Activated CD4-positive, alpha-beta memory T cell treated with anti-CD3 and anti-CD28 coated beads for 36 hours (primary cell): ENCODE results near the gene STEAP3. TPM values are rescaled to one million over a fixed set of nuclear protein-coding genes. Genes with fewer than 3 reads are reported as not detected.
"Not testable (repeated sequence)": the region's sequence is repeated elsewhere in the genome, so short reads cannot be mapped to it uniquely, and the experiment has no call there.

Experiments
- CTCF ChIA-PET: fragments of 350-600 bp; sonication (Branson Sonifier 250); formaldehyde crosslinking; loops from one replicate; lab custom pipeline; 2021; ENCODE audit warnings: antibody characterized with exemption, inconsistent platforms; lab: Charles Lee
- POLR2A ChIA-PET: fragments of 350-600 bp; sonication (Branson Sonifier 250); formaldehyde crosslinking; loops from one replicate; lab custom pipeline; 2021; ENCODE audit warnings: antibody characterized with exemption; lab: Charles Lee
- DNase-seq: peaks from one replicate; pipeline ENCODE4 v3.0.0-alpha.2; 2020
- H3K27ac Mint-ChIP-seq: one replicate; pipeline ENCODE4 v1.8.0; 2021; ENCODE audit warnings: mixed read lengths
- H3K27me3 Mint-ChIP-seq: one replicate; pipeline ENCODE4 v1.8.0; 2021; ENCODE audit warnings: mixed read lengths
- H3K36me3 Mint-ChIP-seq: one replicate; pipeline ENCODE4 v1.8.0; 2021; ENCODE audit warnings: mixed read lengths
- H3K4me1 Mint-ChIP-seq: one replicate; pipeline ENCODE4 v1.8.0; 2021; ENCODE audit warnings: low read depth, mixed read lengths
- H3K4me3 Mint-ChIP-seq: one replicate; pipeline ENCODE4 v1.8.0; 2021; ENCODE audit warnings: mild to moderate bottlenecking, mixed read lengths
- H3K9me3 Mint-ChIP-seq: one replicate; pipeline ENCODE4 v1.8.0; 2021; ENCODE audit warnings: mixed read lengths
- intact Hi-C: fragments of 100-400 bp; cut with micrococcal nuclease; formaldehyde crosslinking; loops from one replicate; pipeline ENCODE4 v1.15.1; 2023
- total RNA-seq, 2 experiments: library from RNA; stranded (reverse); gene quantifications; one replicate each; pipeline ENCODE4 v1.2.3, GENCODE V29; 2021

STEAP3 gene
- total RNA-seq, 2 experiments from 2014 or later, result 0.12 to 0.17 TPM

GRCh38 chr2:119264781-119265692 lies 41.4 kb downstream of the STEAP3 start:
- DNase-seq, result peak; percentile 44
- intact Hi-C loops, result no loop called here
- Mint-ChIP-seq H3K27ac (no peak overlapping the region), H3K4me3 (no peak overlapping the region), H3K4me1 (no peaks in the 10 kb centered on the region), H3K27me3 (peaks cover 6% of the 10 kb centered on the region), H3K9me3 (no peaks in the 10 kb centered on the region), H3K36me3 (no peaks in the 10 kb centered on the region)
- ChIA-PET POLR2A (no interaction called here), CTCF (interaction anchor here (0.6 to 1.8 kb wide), 4 partner anchors 24 to 383 kb away, joined by 3 to 8 read pairs (median 4); no protein-coding TSS in a partner anchor)

GRCh38 chr2:119265693-119266066 lies 42.0 kb downstream of the STEAP3 start:
- POLR2A ChIA-PET, result no interaction called here
- H3K4me3 Mint-ChIP-seq, result no peak overlapping the region
- peaks cover 6% of the 10 kb centered on the region for H3K27me3 Mint-ChIP-seq
- H3K4me1 Mint-ChIP-seq, result no peaks in the 10 kb centered on the region
- DNase-seq, result no peak
- intact Hi-C loops, result no loop called here
- H3K9me3 Mint-ChIP-seq, result no peaks in the 10 kb centered on the region
- CTCF ChIA-PET, result interaction anchor here (0.6 to 1.4 kb wide), 3 partner anchors 24 to 384 kb away, joined by 3 to 4 read pairs (median 3); no protein-coding TSS in a partner anchor
- H3K27ac Mint-ChIP-seq, result no peak overlapping the region
- H3K36me3 Mint-ChIP-seq, result no peaks in the 10 kb centered on the region

- no peaks in the 10 kb centered on the region for H3K4me1 Mint-ChIP-seq
- H3K9me3 Mint-ChIP-seq, result no peaks in the 10 kb centered on the region
- intact Hi-C loops, result no loop called here
- no peak overlapping the region for H3K27ac Mint-ChIP-seq
- peaks cover 6% of the 10 kb centered on the region for H3K27me3 Mint-ChIP-seq
- CTCF ChIA-PET, result interaction anchor here (0.6 to 1.4 kb wide), 3 partner anchors 23 to 385 kb away, joined by 3 to 4 read pairs (median 3); no protein-coding TSS in a partner anchor
- POLR2A ChIA-PET, result no interaction called here
- H3K4me3 Mint-ChIP-seq, result no peak overlapping the region
- DNase-seq, result no peak
- H3K36me3 Mint-ChIP-seq, result no peaks in the 10 kb centered on the region
Measured at GRCh38 chr2:119266091-119266589, 42.5 kb downstream of the STEAP3 start.

GRCh38 chr2:119267604-119268003 lies 44.0 kb downstream of the STEAP3 start:
- Mint-ChIP-seq H3K36me3 (no peaks in the 10 kb centered on the region), H3K4me3 (no peak overlapping the region), H3K27me3 (peaks cover 6% of the 10 kb centered on the region), H3K9me3 (no peaks in the 10 kb centered on the region), H3K27ac (no peak overlapping the region), H3K4me1 (no peaks in the 10 kb centered on the region)
- no peak for DNase-seq
- ChIA-PET CTCF (no interaction called here), POLR2A (no interaction called here)
- intact Hi-C loops, result no loop called here

GRCh38 chr2:119276864-119277263 lies 53.2 kb downstream of the STEAP3 start:
- DNase-seq, result no peak
- H3K9me3 Mint-ChIP-seq, result peaks cover 3% of the 10 kb centered on the region
- no peak overlapping the region for H3K4me3 Mint-ChIP-seq
- no peaks in the 10 kb centered on the region for H3K36me3 Mint-ChIP-seq
- intact Hi-C loops, result no loop called here
- H3K4me1 Mint-ChIP-seq, result no peaks in the 10 kb centered on the region
- POLR2A ChIA-PET, result no interaction called here
- CTCF ChIA-PET, result no interaction called here
- no peak overlapping the region for H3K27ac Mint-ChIP-seq
- H3K27me3 Mint-ChIP-seq, result no peaks in the 10 kb centered on the region

- H3K9me3 Mint-ChIP-seq, H3K27me3 Mint-ChIP-seq, intact Hi-C loops, H3K36me3 Mint-ChIP-seq, H3K4me1 Mint-ChIP-seq, H3K4me3 Mint-ChIP-seq, CTCF ChIA-PET, H3K27ac Mint-ChIP-seq, POLR2A ChIA-PET, DNase-seq: not testable (repeated sequence)
Measured at GRCh38 chr2:119278385-119278784, 54.8 kb downstream of the STEAP3 start.

- no peaks in the 10 kb centered on the region for H3K4me1 Mint-ChIP-seq
- no peak for DNase-seq
- POLR2A ChIA-PET, result no interaction called here
- H3K36me3 Mint-ChIP-seq, result no peaks in the 10 kb centered on the region
- H3K9me3 Mint-ChIP-seq, result peaks cover 3% of the 10 kb centered on the region
- CTCF ChIA-PET, result no interaction called here
- no peak overlapping the region for H3K27ac Mint-ChIP-seq
- peaks cover 1% of the 10 kb centered on the region for H3K27me3 Mint-ChIP-seq
- H3K4me3 Mint-ChIP-seq, result no peak overlapping the region
- intact Hi-C loops, result no loop called here
Measured at GRCh38 chr2:119278946-119279345, 55.3 kb downstream of the STEAP3 start.

- ChIA-PET POLR2A (no interaction called here), CTCF (no interaction called here)
- no peak for DNase-seq
- intact Hi-C loops, result no loop called here
- Mint-ChIP-seq H3K27me3 (peaks cover 1% of the 10 kb centered on the region), H3K9me3 (no peaks in the 10 kb centered on the region), H3K27ac (no peak overlapping the region), H3K36me3 (no peaks in the 10 kb centered on the region), H3K4me1 (no peaks in the 10 kb centered on the region), H3K4me3 (no peak overlapping the region)
Measured at GRCh38 chr2:119279666-119280065, 56.0 kb downstream of the STEAP3 start.

- peaks cover 1% of the 10 kb centered on the region for H3K27me3 Mint-ChIP-seq
- H3K36me3 Mint-ChIP-seq, result no peaks in the 10 kb centered on the region
- DNase-seq, result no peak
- no peaks in the 10 kb centered on the region for H3K4me1 Mint-ChIP-seq
- H3K27ac Mint-ChIP-seq, result no peak overlapping the region
- H3K4me3 Mint-ChIP-seq, result no peak overlapping the region
- intact Hi-C loops, result no loop called here
- ChIA-PET POLR2A (no interaction called here), CTCF (interaction anchor here (0.6 kb wide), 1 partner anchor 11 kb away, joined by 3 read pairs; no protein-coding TSS in a partner anchor)
- H3K9me3 Mint-ChIP-seq, result no peaks in the 10 kb centered on the region
Measured at GRCh38 chr2:119280680-119281079, 57.0 kb downstream of the STEAP3 start.

- H3K9me3 Mint-ChIP-seq, result no peaks in the 10 kb centered on the region
- POLR2A ChIA-PET, result no interaction called here
- peaks cover 1% of the 10 kb centered on the region for H3K27me3 Mint-ChIP-seq
Measured at GRCh38 chr2:119282146-119282995, 58.7 kb downstream of the STEAP3 start.

GRCh38 chr2:119282996-119283511 lies 59.4 kb downstream of the STEAP3 start:
- DNase-seq, result no peak
- Mint-ChIP-seq H3K36me3 (no peaks in the 10 kb centered on the region), H3K9me3 (no peaks in the 10 kb centered on the region), H3K27me3 (peaks cover 1% of the 10 kb centered on the region), H3K27ac (no peak overlapping the region), H3K4me1 (no peaks in the 10 kb centered on the region), H3K4me3 (no peak overlapping the region)
- POLR2A ChIA-PET, result no interaction called here
- CTCF ChIA-PET, result interaction anchor here (0.7 kb wide), 1 partner anchor 449 kb away, joined by 3 read pairs; no protein-coding TSS in a partner anchor
- intact Hi-C loops, result no loop called here

More at GRCh38 chr2:119282146-119282995, 58.7 kb downstream of the STEAP3 start:
- Mint-ChIP-seq H3K27ac (no peak overlapping the region), H3K36me3 (no peaks in the 10 kb centered on the region), H3K4me3 (no peak overlapping the region), H3K4me1 (no peaks in the 10 kb centered on the region)
- CTCF ChIA-PET, result interaction anchor here (0.7 kb wide), 1 partner anchor 448 kb away, joined by 3 read pairs; no protein-coding TSS in a partner anchor
- intact Hi-C loops, result no loop called here
- no peak for DNase-seq
